Liver (tissue), 9 donors: ENCODE results near the gene ATRX. TPM values are rescaled to one million over a fixed set of nuclear protein-coding genes. Genes with fewer than 3 reads are reported as not detected.
"Not testable (repeated sequence)": the region's sequence is repeated elsewhere in the genome, so short reads cannot be mapped to it uniquely, and the experiment has no call there.

Experiments
- DNase-seq: peaks from one replicate; pipeline ENCODE4 v3.0.0-alpha.2; 2017; ENCODE audit warnings: low spot score
- H3K27ac ChIP-seq, 2 donors: one replicate each; pipeline ENCODE4 v1.7.0; 2013; ENCODE audit warnings: inconsistent platforms in 2 of 2, low read length in 2 of 2, control low read depth in 1 of 2, low read depth in 1 of 2, mild to moderate bottlenecking in 1 of 2
- H3K27me3 ChIP-seq, 4 donors: one replicate each; pipeline versions ENCODE4 v1.6.1 to v1.7.0; 2013; ENCODE audit warnings: low read length in 3 of 4, inconsistent platforms in 1 of 4, mild to moderate bottlenecking in 1 of 4, moderate library complexity in 1 of 4; ENCODE audit not compliant: control insufficient read depth in 4 of 4, insufficient read depth in 4 of 4
- H3K36me3 ChIP-seq, 4 donors: one replicate each; pipeline versions ENCODE4 v1.6.1 to v1.7.0; 2013; ENCODE audit warnings: low read length in 3 of 4, mild to moderate bottlenecking in 3 of 4, low read depth in 1 of 4, moderate library complexity in 1 of 4; ENCODE audit not compliant: control insufficient read depth in 4 of 4, insufficient read depth in 3 of 4
- H3K4me1 ChIP-seq, 4 donors: one replicate each; pipeline versions ENCODE4 v1.6.1 to v1.7.0; 2013; ENCODE audit warnings: low read length in 3 of 4, mild to moderate bottlenecking in 3 of 4, moderate library complexity in 1 of 4; ENCODE audit not compliant: control insufficient read depth in 4 of 4, insufficient read depth in 4 of 4
- H3K4me3 ChIP-seq, 3 donors: one replicate each; pipeline versions ENCODE4 v1.6.1 to v1.7.0; 2013; ENCODE audit warnings: low read length in 3 of 3, control low read depth in 1 of 3, low read depth in 1 of 3, mild to moderate bottlenecking in 1 of 3
- H3K9ac ChIP-seq, 2 donors: one replicate each; pipeline ENCODE4 v1.7.0; 2013; ENCODE audit warnings: low read length in 2 of 2, mild to moderate bottlenecking in 2 of 2, moderate library complexity in 2 of 2, control low read depth in 1 of 2, low read depth in 1 of 2
- H3K9me3 ChIP-seq, 4 donors: one replicate each; pipeline versions ENCODE4 v1.6.1 to v1.7.0; 2013; ENCODE audit warnings: low read length in 3 of 4; ENCODE audit not compliant: control insufficient read depth in 4 of 4
- EGR1 ChIP-seq, 2 donors: IDR thresholded peaks; 2 replicates each; pipeline ENCODE4 v1.6.1; 2016 to 2018; ENCODE audit warnings: antibody characterized with exemption in 2 of 2, low read depth in 2 of 2
- FOXA1 ChIP-seq: IDR thresholded peaks from 2 replicates; pipeline ENCODE4 v1.6.1; 2016; ENCODE audit warnings: antibody characterized with exemption
- FOXA2 ChIP-seq: IDR thresholded peaks from 2 replicates; pipeline ENCODE4 v1.6.1; 2016; ENCODE audit warnings: antibody characterized with exemption
- HNF4A ChIP-seq, 2 donors: conservative IDR thresholded peaks; 2 replicates each; pipeline ENCODE4 v1.6.1; 2016; ENCODE audit warnings: antibody characterized with exemption in 2 of 2, mild to moderate bottlenecking in 2 of 2
- HNF4G ChIP-seq: IDR thresholded peaks from 2 replicates; pipeline ENCODE4 v1.6.1; 2016; ENCODE audit warnings: antibody characterized with exemption
- JUND ChIP-seq, 2 donors: IDR thresholded peaks; 2 replicates each; pipeline ENCODE4 v1.6.1; 2016; ENCODE audit warnings: antibody characterized with exemption in 2 of 2
- NR2F2 ChIP-seq: IDR thresholded peaks from 2 replicates; pipeline ENCODE4 v1.6.1; 2016; ENCODE audit warnings: antibody characterized with exemption
- RAD21 ChIP-seq, 2 donors: IDR thresholded peaks; 2 replicates each; pipeline ENCODE4 v1.6.1; 2016; ENCODE audit warnings: antibody characterized with exemption in 2 of 2, mild to moderate bottlenecking in 2 of 2
- RXRA ChIP-seq, 2 donors: IDR thresholded peaks; 2 replicates each; pipeline ENCODE4 v1.6.1; 2017 to 2018; ENCODE audit warnings: antibody characterized with exemption in 2 of 2, mild to moderate bottlenecking in 1 of 2
- SP1 ChIP-seq: IDR thresholded peaks from 2 replicates; pipeline ENCODE4 v1.6.1; 2018; ENCODE audit warnings: antibody characterized with exemption, mild to moderate bottlenecking
- TAF1 ChIP-seq: conservative IDR thresholded peaks from 2 replicates; pipeline ENCODE4 v1.6.1; 2016; ENCODE audit warnings: antibody characterized with exemption, mild to moderate bottlenecking
- WGBS: extraction: QIAGEN DNeasy Blood & Tissue Kit; methylation state at CpG from one replicate; pipeline ENCODE4 v1.1.7; 2013; 5-methylcytosine and 5-hydroxymethylcytosine counted together
- polyA plus RNA-seq, 2 donors: library from polyadenylated mRNA; stranded (reverse) in 1 of 2; unstranded in 1 of 2; fragments of 200-250 nt in 1 of 2; fragments of >200 nt in 1 of 2; fragmentation: Nextera tagmentation in 1 of 2; extraction: Ambion mirVana in 1 of 2; gene quantifications; one replicate each; pipeline versions ENCODE4 v1.2.1 to v1.2.3, GENCODE V29; 2013 to 2015
- total RNA-seq, 2 donors: library from RNA; depleted of rRNA; stranded (reverse); fragments of >200 nt; gene quantifications; one replicate each; pipeline ENCODE4 v1.2.3, GENCODE V29; 2014
- TF ChIP-seq, protein P1 (sequence below): IDR thresholded peaks from 2 replicates; pipeline ENCODE4 v1.6.1; 2016; ENCODE audit warnings: antibody characterized with exemption
- TF ChIP-seq, protein P2 (sequence below): fragments of 150-350 bp; IDR thresholded peaks from 2 replicates; pipeline ENCODE4 v1.5.1; 2017; ENCODE audit warnings: improper control_type of control experiment, low read depth, low read length; ENCODE audit not compliant: missing input control
- TF ChIP-seq, protein P3 (sequence below): IDR thresholded peaks from 2 replicates; pipeline ENCODE4 v1.6.1; 2016; ENCODE audit warnings: antibody characterized with exemption
- TF ChIP-seq, protein P4 (sequence below): IDR thresholded peaks from 2 replicates; pipeline ENCODE4 v1.6.1; 2016; ENCODE audit warnings: antibody characterized with exemption, mild to moderate bottlenecking
- TF ChIP-seq, protein P5 (sequence below): IDR thresholded peaks from 2 replicates; pipeline ENCODE4 v1.6.1; 2016; ENCODE audit warnings: antibody characterized with exemption
- donor health status: healthy.
- donor health status: healthy.
- donor health status: healthy.
- donor health status: healthy.
- donor health status: healthy.

Gene ATRX
- total and polyA plus RNA-seq, 4 donors: 4.6 to 38.5 (median 32.0) TPM

DNA sequence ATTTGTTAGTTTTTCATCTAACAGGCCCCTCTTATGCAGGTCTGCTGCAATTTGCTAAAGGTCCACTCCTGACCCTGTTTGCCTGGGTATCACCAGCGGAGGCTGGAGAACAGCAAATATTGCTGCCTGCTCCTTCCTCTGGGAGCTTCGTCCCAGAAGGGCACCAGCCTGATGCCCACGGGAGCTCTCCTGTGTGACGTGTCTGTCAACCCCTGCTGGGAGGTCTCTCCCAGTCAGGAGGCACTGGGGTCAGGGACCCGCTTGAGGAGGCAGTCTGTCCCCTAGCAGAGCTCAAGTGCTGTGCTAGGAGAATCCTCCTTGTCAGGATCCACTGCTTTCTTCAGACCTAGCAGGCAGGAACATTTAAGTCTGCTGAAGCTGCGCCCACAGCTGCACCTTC is 30.5 kb downstream of the ATRX start:
- no peaks in the 10 kb centered on the region for H3K36me3 ChIP-seq
- no peak overlapping the region for H3K9ac ChIP-seq
- no peak overlapping the region for H3K4me3 ChIP-seq
- no peak for DNase-seq
- H3K9me3 ChIP-seq: no peaks in the 10 kb centered on the region
- H3K4me1 ChIP-seq: no peaks in the 10 kb centered on the region
- no peak overlapping the region for H3K27ac ChIP-seq
- TF ChIP-seq HNF4A (conservative IDR thresholded peaks at IDR 0.05): no peak
- TF ChIP-seq, protein P1, sequence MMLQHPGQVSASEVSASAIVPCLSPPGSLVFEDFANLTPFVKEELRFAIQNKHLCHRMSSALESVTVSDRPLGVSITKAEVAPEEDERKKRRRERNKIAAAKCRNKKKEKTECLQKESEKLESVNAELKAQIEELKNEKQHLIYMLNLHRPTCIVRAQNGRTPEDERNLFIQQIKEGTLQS: no peak
- no peaks in the 10 kb centered on the region for H3K27me3 ChIP-seq
- WGBS: 96% methylated on average over 6 of the region's 6 CpGs

DNA sequence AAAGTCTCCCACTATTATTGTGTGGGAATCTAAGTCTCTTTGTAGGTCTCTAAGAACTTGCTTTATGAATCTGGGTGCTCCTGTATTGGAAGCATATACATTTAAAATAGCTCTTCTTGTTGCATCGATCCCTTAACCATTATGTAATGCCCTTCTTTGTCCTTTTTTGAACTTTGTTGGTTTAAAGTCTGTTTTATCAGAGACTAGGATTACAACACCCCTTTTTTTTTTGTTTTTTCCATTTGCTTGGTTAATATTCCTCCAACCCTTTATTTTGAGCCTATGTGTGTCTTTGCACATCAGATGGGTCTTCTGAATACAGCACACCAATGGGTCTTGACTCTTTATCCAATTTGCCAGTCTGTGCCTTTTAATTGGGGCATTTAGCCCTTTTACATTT is 32.1 kb downstream of the ATRX start:
- DNase-seq, H3K27ac ChIP-seq, H3K27me3 ChIP-seq, H3K4me3 ChIP-seq, H3K4me1 ChIP-seq, H3K9ac ChIP-seq, H3K9me3 ChIP-seq, H3K36me3 ChIP-seq: not testable (repeated sequence)
- TF ChIP-seq HNF4A (conservative IDR thresholded peaks at IDR 0.05): peak; percentile 46 to 47
- TF ChIP-seq RXRA (IDR thresholded peaks at IDR 0.05): peak; percentile 54 to 62
- WGBS: 32% methylated on average over 1 of the region's 1 CpG

DNA sequence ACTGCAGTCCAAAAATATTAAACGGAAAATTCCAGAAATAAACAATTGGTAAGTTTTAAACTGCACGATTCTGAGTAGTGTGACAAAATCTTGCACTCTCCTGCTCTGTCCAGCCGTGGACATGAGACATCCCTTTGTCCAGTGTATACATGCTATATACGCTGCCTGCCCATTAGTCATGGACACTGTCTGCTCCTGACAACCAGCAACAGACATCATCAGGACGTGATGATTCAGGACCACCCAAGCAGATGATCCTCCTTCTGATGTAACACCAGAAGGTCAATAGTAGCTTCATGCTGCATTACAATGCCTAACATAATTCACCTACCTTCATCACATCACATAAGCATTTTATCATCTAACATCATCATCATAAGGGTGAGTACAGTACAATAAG is 36.3 kb downstream of the ATRX start:
- DNase-seq: no peak
- H3K36me3 ChIP-seq: no peaks in the 10 kb centered on the region
- H3K4me3 ChIP-seq: no peak overlapping the region
- 89% methylated on average over 5 of the region's 5 CpGs for WGBS
- H3K9me3 ChIP-seq: no peaks in the 10 kb centered on the region
- H3K27ac ChIP-seq: no peak overlapping the region
- H3K27me3 ChIP-seq: no peaks in the 10 kb centered on the region
- TF ChIP-seq, protein P2, sequence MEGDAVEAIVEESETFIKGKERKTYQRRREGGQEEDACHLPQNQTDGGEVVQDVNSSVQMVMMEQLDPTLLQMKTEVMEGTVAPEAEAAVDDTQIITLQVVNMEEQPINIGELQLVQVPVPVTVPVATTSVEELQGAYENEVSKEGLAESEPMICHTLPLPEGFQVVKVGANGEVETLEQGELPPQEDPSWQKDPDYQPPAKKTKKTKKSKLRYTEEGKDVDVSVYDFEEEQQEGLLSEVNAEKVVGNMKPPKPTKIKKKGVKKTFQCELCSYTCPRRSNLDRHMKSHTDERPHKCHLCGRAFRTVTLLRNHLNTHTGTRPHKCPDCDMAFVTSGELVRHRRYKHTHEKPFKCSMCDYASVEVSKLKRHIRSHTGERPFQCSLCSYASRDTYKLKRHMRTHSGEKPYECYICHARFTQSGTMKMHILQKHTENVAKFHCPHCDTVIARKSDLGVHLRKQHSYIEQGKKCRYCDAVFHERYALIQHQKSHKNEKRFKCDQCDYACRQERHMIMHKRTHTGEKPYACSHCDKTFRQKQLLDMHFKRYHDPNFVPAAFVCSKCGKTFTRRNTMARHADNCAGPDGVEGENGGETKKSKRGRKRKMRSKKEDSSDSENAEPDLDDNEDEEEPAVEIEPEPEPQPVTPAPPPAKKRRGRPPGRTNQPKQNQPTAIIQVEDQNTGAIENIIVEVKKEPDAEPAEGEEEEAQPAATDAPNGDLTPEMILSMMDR: no peak
- TF ChIP-seq NR2F2 (no peak), FOXA1 (no peak), RXRA (IDR thresholded peaks at IDR 0.05) (no peak), HNF4G (no peak), JUND (IDR thresholded peaks at IDR 0.05) (no peak), TAF1 (no peak), EGR1 (IDR thresholded peaks at IDR 0.05; ENCODE audit: low read depth in 2 of 2) (no peak), SP1 (no peak), FOXA2 (no peak), RAD21 (IDR thresholded peaks at IDR 0.05) (no peak)
- TF ChIP-seq, protein P1: no peak
- TF ChIP-seq, protein P3, sequence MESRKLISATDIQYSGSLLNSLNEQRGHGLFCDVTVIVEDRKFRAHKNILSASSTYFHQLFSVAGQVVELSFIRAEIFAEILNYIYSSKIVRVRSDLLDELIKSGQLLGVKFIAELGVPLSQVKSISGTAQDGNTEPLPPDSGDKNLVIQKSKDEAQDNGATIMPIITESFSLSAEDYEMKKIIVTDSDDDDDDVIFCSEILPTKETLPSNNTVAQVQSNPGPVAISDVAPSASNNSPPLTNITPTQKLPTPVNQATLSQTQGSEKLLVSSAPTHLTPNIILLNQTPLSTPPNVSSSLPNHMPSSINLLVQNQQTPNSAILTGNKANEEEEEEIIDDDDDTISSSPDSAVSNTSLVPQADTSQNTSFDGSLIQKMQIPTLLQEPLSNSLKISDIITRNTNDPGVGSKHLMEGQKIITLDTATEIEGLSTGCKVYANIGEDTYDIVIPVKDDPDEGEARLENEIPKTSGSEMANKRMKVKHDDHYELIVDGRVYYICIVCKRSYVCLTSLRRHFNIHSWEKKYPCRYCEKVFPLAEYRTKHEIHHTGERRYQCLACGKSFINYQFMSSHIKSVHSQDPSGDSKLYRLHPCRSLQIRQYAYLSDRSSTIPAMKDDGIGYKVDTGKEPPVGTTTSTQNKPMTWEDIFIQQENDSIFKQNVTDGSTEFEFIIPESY: no peak
- TF ChIP-seq, protein P4, sequence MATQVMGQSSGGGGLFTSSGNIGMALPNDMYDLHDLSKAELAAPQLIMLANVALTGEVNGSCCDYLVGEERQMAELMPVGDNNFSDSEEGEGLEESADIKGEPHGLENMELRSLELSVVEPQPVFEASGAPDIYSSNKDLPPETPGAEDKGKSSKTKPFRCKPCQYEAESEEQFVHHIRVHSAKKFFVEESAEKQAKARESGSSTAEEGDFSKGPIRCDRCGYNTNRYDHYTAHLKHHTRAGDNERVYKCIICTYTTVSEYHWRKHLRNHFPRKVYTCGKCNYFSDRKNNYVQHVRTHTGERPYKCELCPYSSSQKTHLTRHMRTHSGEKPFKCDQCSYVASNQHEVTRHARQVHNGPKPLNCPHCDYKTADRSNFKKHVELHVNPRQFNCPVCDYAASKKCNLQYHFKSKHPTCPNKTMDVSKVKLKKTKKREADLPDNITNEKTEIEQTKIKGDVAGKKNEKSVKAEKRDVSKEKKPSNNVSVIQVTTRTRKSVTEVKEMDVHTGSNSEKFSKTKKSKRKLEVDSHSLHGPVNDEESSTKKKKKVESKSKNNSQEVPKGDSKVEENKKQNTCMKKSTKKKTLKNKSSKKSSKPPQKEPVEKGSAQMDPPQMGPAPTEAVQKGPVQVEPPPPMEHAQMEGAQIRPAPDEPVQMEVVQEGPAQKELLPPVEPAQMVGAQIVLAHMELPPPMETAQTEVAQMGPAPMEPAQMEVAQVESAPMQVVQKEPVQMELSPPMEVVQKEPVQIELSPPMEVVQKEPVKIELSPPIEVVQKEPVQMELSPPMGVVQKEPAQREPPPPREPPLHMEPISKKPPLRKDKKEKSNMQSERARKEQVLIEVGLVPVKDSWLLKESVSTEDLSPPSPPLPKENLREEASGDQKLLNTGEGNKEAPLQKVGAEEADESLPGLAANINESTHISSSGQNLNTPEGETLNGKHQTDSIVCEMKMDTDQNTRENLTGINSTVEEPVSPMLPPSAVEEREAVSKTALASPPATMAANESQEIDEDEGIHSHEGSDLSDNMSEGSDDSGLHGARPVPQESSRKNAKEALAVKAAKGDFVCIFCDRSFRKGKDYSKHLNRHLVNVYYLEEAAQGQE: no peak
- TF ChIP-seq, protein P5, sequence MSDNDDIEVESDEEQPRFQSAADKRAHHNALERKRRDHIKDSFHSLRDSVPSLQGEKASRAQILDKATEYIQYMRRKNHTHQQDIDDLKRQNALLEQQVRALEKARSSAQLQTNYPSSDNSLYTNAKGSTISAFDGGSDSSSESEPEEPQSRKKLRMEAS: no peak
- no peaks in the 10 kb centered on the region for H3K4me1 ChIP-seq
- no peak overlapping the region for H3K9ac ChIP-seq
